GM18502 (cell line): ENCODE measurements around the gene TESPA1.
A peak's percentile ranks its signal among the peaks of the same experiment; 100 is the strongest.

ENCODE experiments used
- ATAC-seq: cut with Tn5 transposase; IDR thresholded peaks from one replicate; pipeline ENCODE4 v1.9.1; 2021; ENCODE audit warnings: mild to moderate bottlenecking; ENCODE audit not compliant: unreplicated experiment, poor library complexity

The TESPA1 gene, protein sequence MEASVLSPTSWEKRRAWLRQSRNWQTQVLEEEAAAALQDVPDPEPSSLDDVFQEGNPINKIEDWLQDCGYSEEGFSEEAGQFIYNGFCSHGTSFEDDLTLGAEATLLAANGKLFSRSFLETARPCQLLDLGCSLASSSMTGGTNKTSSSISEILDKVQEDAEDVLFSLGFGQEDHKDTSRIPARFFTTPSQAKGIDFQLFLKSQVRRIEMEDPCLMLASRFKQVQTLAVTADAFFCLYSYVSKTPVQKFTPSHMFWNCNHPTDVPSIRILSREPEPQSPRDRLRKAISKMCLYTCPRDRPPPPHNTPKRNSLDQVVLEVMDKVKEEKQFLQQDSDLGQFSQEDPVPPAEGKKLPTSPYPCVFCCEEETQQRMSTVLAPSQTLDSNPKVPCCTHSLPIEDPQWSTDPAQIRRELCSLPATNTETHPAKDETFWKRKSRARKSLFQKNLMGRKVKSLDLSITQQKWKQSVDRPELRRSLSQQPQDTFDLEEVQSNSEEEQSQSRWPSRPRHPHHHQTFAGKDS

GRCh38 chr12:54984658-54985376 is at the start of gene TESPA1:
TSS of gene TESPA1 (minus strand) at chr12:54984762. CDS start at chr12:54974562, 10,200 bp downstream.
- ATAC-seq, result peak; percentile 97

GRCh38 chr12:55034218-55034617 is 49.7 kb upstream of the TESPA1 start:
- ATAC-seq, result no peak

- ATAC-seq, result no peak
Measured at GRCh38 chr12:55025508-55025907, 40.9 kb upstream of the TESPA1 start.

DNA sequence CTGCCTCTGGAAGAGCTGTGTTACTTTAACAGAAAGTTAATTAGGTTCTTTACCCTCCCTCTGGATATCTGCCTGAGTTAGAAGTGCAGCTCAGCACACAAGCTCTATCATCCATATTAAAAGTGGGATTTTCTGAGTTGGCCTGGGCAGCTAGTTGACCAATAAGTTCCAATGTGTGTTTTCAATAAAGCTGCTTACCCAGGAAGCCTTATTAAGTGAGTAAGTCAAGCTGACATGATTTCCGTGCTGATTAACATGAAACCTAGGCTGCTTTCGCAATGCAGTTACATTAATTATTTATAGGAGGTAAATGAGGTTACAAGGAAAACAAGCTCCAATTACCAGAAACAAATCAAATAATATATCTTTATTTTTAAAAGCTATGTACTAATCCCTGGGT is 40.0 kb upstream of the TESPA1 start:
- no peak for ATAC-seq

GRCh38 chr12:55019784-55020183 is 35.2 kb upstream of the TESPA1 start, which contains the start of gene NEUROD4:
TSS of gene NEUROD4 (plus strand) at chr12:55019974. CDS start at chr12:55026440, 6,466 bp downstream.
- ATAC-seq, result no peak

DNA sequence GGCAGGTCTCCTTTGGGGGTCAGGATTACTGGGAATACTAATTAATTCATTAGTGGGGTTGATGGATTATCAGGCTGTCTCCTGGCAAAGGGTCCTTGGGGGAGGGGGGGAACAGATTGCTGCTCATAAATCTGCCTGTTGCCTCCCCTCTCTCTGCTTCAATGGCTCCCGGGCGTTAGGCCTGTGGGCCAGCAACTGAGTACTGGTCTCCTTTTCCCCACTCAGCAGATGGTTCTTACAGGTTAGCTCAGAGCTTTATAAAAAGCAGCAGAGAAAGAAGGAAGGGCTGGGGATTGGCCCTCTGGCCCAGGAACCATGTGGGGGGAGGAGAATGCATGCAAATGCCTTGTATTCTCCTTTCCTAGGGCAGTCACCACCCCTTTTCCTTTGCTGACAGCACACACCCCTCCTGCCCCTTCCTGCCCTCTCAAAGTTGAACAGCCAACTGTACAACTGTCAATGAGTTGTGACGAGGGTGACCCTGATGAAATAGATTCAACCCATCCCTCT is 32.9 kb upstream of the TESPA1 start:
- ATAC-seq, result no peak

GRCh38 chr12:55008944-55009585 is 24.5 kb upstream of the TESPA1 start:
- ATAC-seq, result no peak

- ATAC-seq, result no peak
Measured at GRCh38 chr12:55002355-55002754, 17.8 kb upstream of the TESPA1 start.

DNA sequence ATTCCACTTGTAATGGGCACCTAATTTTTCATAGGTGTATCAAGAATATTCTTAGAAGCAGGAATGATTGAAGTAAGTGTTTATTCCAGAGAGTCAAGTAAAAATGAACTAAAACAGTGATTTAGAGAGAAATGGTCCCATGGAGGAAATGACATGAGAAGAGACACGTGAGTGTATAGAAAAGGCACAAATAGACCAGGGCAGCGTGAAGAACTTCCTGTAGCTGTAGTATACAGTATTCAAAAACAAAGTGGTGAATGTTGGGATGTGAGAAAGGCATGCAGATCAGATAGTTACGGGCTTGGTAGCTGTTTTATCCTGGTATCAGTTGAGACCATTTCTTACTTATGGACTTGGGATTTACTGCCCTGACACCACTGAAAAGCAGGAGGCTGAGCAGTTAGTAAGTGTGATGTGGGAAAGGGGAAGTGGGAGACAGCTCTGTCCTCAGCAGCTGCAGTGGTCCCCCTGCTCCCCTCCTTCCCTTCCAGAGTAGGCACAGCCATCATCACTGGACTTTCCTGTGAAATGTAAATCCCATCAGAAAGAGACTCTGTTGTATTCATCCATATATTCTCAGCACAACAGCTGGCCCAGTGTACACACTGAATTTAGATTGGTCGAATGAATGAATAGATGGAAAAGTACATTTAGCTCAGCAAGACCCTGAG is 16.8 kb upstream of the TESPA1 start:
- peak; percentile 54 for ATAC-seq

GRCh38 chr12:54998958-54999510 is 14.5 kb upstream of the TESPA1 start:
- ATAC-seq, result no peak

DNA sequence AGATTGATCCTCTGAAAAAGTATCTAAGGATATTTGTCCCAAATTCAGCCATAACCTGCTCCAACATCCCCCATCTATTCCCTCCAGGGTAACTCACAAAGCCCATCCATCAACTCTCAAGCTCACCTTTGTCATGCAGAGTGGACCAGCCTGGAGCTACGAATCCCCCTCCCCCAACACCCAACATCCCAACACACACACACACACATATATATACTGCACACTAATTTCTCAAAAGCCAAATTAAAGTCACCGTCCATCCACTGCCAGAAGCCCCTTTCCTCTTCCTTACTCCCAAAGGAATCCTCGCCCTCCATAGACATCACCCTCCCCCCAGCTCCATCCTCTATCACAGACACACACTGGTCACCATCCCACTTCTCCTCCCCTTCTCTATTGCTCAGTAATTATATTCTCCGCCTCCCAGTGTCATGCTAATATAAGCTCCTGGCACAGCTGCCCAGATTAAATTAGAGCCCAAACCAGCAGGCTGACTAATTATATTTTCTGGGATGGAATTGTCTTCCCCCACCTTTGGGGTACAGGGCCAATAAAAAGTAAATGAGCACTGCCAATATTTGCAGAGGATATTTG is 13.5 kb upstream of the TESPA1 start:
- ATAC-seq, result no peak

DNA sequence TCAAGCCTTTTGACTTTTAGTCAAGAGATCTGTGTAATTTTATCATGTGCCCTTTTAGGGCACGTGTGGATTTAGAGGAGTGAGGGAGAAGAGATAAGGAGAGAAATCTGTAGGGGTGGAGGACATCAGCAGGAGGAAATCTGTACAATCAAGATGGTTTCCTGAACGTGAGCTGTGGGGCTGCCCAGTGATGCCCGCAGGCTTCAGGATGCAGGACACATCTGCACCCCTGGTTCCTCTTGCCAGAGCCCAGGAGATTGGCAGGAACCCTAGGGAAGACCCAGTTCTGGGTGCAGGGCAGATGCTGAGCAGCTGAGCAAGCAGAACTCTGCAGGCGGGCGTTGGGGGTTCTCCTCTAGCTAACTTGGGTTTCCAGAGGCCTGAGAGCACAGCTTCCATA is 11.6 kb upstream of the TESPA1 start:
- no peak for ATAC-seq

GRCh38 chr12:54993181-54993835 is 8.7 kb upstream of the TESPA1 start:
- peak; percentile 54 for ATAC-seq

DNA sequence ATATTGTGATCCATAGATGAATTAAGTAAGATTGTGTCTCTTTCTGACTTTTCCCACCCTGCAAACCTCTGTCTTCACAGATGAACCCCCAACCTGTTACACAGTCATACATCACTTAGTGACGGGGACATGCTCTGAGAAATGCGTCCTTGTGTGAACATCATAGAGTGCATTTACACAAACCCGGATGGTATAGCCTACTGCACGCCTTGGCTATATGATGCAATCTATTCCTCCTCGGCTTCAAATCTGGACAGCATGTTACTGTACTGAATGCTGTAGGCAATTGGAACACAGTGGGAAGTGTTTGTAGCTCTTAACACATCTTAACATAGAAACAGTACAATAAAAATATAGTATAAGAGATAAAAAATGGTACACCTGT is 7.4 kb upstream of the TESPA1 start:
- peak; percentile 38 for ATAC-seq

GRCh38 chr12:54991161-54991990 is 6.8 kb upstream of the TESPA1 start:
- ATAC-seq, result peak; percentile 77

- ATAC-seq, result no peak
Measured at GRCh38 chr12:54989829-54990228, 5.3 kb upstream of the TESPA1 start.

GRCh38 chr12:54988402-54989054 is 4.0 kb upstream of the TESPA1 start:
- ATAC-seq, result peak; percentile 22
